Glomerular visceral epithelial cell (primary cell): ENCODE measurements around the gene RAB13.

Experiments used
- DNase-seq: peaks from one replicate; pipeline ENCODE4 v3.0.0-alpha.2; 2016; ENCODE audit errors: extremely low spot score

RAB13 gene

DNA sequence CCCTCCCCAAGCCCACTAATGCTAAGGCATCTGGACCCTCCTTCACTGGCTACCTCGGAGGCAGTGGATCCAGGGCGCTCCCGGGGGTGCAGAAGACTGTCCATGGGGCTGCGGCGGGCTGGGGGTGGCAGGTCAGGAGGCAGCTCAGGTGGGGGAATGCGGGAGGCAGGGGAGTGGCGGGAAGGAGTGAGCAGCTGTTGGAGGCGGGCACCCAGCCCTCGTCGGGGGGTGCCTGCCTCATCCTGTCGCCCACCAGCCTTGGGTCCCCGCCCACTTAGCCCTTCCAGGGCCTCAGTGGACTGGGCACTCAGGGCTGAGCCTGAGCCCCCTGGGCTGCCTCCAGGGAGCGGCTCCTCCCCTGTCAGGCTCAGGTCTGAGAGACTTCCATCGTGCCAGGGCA is 52.7 kb downstream of the RAB13 start:
- no peak for DNase-seq

DNA sequence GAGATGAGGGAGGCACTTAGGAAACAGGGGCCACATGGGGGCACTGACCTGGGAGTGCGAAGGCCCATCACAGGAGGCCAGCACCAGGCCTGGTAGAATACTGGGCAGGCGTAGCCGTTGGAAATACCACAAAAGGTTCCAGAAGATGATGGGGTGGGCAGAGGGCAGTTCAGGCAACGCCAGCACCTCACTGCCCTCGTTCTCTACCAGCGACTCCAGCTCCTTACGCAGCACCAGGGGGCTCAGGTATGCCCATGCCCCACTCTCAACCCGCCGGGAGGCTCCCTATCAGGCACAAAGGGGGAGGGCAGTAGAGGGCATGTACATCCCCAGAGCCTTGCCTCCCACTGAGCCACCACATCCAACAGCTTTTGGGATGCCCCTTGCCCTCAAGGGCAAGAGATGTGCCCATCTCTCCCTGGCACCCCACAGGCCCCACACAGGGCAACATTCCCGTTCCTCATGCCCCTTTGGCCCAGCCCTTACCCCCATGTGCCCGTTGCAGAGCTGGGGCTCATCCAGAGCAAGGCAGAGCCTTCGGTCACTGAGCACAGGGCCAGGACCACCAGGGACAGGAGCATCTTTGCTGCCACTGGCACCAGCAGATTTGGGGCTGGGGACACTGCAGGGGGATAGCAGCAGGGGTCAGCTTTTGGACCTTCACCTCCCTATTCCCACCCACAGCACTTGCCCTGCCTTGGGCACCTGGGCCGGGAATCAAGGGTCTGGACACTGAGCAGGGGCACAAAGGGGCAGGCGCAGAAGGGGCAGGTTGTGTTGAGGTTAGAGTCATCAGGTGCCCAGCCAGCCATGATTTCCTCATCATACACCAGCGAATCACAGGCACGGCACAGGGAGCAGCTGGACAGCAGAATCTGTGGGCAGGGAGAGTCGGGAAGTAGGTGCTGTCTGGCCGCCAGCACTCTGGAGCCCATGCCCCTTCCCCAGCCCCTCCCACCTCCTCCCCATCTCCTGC is 53.7 kb downstream of the RAB13 start:
- DNase-seq, result no peak
